Glutamatergic neuron (in vitro differentiated cells): ENCODE data around the gene LMOD1. TPM values are rescaled to one million over a fixed set of nuclear protein-coding genes. Genes with fewer than 3 reads are reported as not detected.
"Not testable (repeated sequence)": the region's sequence is repeated elsewhere in the genome, so short reads cannot be mapped to it uniquely, and the experiment has no call there.

Source experiments
- DNase-seq: peaks from one replicate; pipeline ENCODE4 v3.0.0; 2022
- H3K27ac Mint-ChIP-seq: one replicate; pipeline ENCODE4 v1.8.0; 2020; ENCODE audit warnings: mild to moderate bottlenecking, mixed read lengths, inconsistent platforms; ENCODE audit not compliant: unreplicated experiment
- H3K27me3 Mint-ChIP-seq: one replicate; pipeline ENCODE4 v1.8.0; 2020; ENCODE audit warnings: mild to moderate bottlenecking, moderate library complexity, mixed read lengths, inconsistent platforms; ENCODE audit not compliant: unreplicated experiment
- H3K36me3 Mint-ChIP-seq: one replicate; pipeline ENCODE4 v1.8.0; 2020; ENCODE audit warnings: mild to moderate bottlenecking, mixed read lengths, inconsistent platforms; ENCODE audit not compliant: unreplicated experiment
- H3K4me1 Mint-ChIP-seq: one replicate; pipeline ENCODE4 v1.8.0; 2020; ENCODE audit warnings: mild to moderate bottlenecking, low read depth, mixed read lengths, inconsistent platforms; ENCODE audit not compliant: unreplicated experiment
- H3K4me3 Mint-ChIP-seq: one replicate; pipeline ENCODE4 v1.8.0; 2020; ENCODE audit warnings: mild to moderate bottlenecking, mixed read lengths, inconsistent platforms; ENCODE audit not compliant: unreplicated experiment
- H3K9me3 Mint-ChIP-seq: one replicate; pipeline ENCODE4 v1.8.0; 2020; ENCODE audit warnings: mild to moderate bottlenecking, moderate library complexity, mixed read lengths, inconsistent platforms; ENCODE audit not compliant: unreplicated experiment
- CTCF ChIP-seq: fragments of 200-600 bp; sonication (generic); IDR thresholded peaks from one replicate; pipeline ENCODE4 v1.5.0; 2021; ENCODE audit not compliant: partially characterized antibody, unreplicated experiment
- total RNA-seq: library from RNA; stranded (reverse); fragmentation: NEBNext Ultra II Directional; extraction: Animal tissue kit (Norgen Biotek cat#: 25700); gene quantifications from one replicate; pipeline ENCODE4 v1.2.1, GENCODE V29; 2021; ENCODE audit not compliant: unreplicated experiment

LMOD1 gene
- total RNA-seq, 1 donor from 2014 or later: 0.20 TPM

GRCh38 chr1:201970334-201971159 is 24.2 kb upstream of the LMOD1 start:
- Mint-ChIP-seq H3K4me3 (no peak overlapping the region), H3K4me1 (no peaks in the 10 kb centered on the region), H3K27ac (no peak overlapping the region), H3K27me3 (peaks cover 2% of the 10 kb centered on the region), H3K9me3 (peaks cover 1% of the 10 kb centered on the region), H3K36me3 (no peaks in the 10 kb centered on the region)
- DNase-seq: no peak
- no peak for TF ChIP-seq CTCF

DNA sequence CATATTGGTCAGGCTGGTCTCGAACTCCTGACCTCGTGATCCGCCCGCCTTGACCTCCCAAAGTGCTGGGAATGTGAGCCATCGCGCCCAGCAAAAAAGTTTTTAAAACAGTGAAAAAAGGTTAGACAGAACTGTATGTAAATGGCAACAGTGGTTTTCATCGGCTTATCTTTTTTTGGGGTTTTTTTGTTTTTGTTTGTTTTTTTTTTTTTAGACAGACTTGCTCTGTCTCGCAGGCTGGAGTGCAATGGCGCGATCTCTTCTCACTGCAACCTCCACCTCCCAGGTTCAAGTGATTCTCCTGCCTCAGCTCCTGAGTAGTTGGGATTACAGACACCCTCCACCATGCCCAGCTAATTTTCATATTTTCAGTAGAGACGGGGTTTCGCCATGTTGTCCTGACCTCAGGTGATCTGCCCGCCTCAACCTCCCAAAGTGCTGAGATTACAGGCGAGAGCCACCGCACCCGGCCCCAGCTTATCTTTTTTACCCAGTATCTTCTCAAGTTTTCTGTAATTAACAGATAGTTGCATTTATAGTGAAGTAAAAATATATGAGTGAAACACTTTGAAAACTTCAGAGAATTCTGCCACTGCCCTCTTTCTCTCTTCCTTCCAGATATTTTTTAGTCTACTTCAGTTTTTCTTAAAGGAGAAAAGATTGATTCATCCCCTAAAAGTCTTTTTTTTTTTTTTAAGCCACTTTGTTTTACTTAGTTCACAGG is 22.0 kb upstream of the LMOD1 start:
- no peak for TF ChIP-seq CTCF
- H3K36me3 Mint-ChIP-seq: no peaks in the 10 kb centered on the region
- H3K9me3 Mint-ChIP-seq: peaks cover 1% of the 10 kb centered on the region
- H3K4me1 Mint-ChIP-seq: no peaks in the 10 kb centered on the region
- DNase-seq: no peak
- H3K27ac Mint-ChIP-seq: no peak overlapping the region
- H3K4me3 Mint-ChIP-seq: no peak overlapping the region
- H3K27me3 Mint-ChIP-seq: no peaks in the 10 kb centered on the region

DNA sequence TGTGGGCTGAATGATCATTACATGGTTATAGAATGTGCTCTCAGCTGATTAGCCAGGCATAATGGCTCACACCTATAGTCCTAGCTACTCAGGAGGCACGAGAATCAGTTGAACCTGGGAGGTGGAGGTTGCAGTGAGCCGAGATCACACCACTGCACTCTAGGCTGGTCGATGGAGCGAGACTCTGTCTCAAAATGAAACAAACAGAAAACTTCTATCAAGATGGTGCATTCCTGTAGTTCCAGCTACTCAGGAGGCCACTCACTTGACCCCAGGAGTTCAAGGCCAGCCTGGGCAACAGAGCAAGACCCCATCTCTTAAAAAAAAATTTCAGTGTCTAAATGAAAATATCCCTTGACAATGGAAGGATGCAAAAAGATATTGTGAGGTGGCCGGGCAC is 19.8 kb upstream of the LMOD1 start:
- no peak for TF ChIP-seq CTCF
- DNase-seq: no peak
- no peak overlapping the region for H3K4me3 Mint-ChIP-seq
- H3K9me3 Mint-ChIP-seq: peaks cover 1% of the 10 kb centered on the region
- H3K27ac Mint-ChIP-seq: no peak overlapping the region
- H3K4me1 Mint-ChIP-seq: no peaks in the 10 kb centered on the region
- no peaks in the 10 kb centered on the region for H3K27me3 Mint-ChIP-seq
- H3K36me3 Mint-ChIP-seq: no peaks in the 10 kb centered on the region

GRCh38 chr1:201964261-201964660 is 17.9 kb upstream of the LMOD1 start:
- Mint-ChIP-seq H3K9me3 (peaks cover 1% of the 10 kb centered on the region), H3K27ac (no peak overlapping the region), H3K36me3 (no peaks in the 10 kb centered on the region), H3K4me3 (no peak overlapping the region), H3K27me3 (no peaks in the 10 kb centered on the region), H3K4me1 (no peaks in the 10 kb centered on the region)
- no peak for TF ChIP-seq CTCF
- no peak for DNase-seq

DNA sequence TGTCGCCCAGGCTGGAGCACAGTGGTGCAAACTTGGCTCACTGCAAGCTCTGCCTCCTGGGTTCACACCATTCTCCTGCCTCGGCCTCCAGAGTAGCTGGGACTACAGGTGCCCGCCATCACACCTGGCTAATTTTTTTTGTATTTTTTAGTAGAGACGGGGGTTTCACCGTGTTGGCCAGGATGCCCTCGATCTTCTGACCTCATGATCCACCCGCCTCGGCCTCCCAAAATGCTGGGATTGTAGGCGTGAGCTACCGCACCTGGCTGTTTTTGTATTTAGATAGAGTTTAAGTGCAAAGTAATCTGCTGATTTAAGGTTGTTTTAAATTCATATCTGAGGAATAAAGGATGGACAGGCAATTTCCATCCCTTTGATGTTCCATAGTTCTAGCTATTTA is 16.0 kb upstream of the LMOD1 start:
- not testable (repeated sequence) for H3K36me3 Mint-ChIP-seq, H3K27me3 Mint-ChIP-seq, DNase-seq, H3K27ac Mint-ChIP-seq, H3K4me1 Mint-ChIP-seq, H3K9me3 Mint-ChIP-seq, H3K4me3 Mint-ChIP-seq
